ENCODE measurements around the gene PTPN1. TPM values are rescaled to one million over a fixed set of nuclear protein-coding genes. Genes with fewer than 3 reads are reported as not detected.
A peak's percentile ranks its signal among the peaks of the same experiment; 100 is the strongest.
"Not testable (repeated sequence)": the region's sequence is repeated elsewhere in the genome, so short reads cannot be mapped to it uniquely, and the experiment has no call there.

PTPN1 gene
- total and polyA plus RNA-seq, 8 donors: 10.8 to 26.8 (median 16.8) TPM

DNA sequence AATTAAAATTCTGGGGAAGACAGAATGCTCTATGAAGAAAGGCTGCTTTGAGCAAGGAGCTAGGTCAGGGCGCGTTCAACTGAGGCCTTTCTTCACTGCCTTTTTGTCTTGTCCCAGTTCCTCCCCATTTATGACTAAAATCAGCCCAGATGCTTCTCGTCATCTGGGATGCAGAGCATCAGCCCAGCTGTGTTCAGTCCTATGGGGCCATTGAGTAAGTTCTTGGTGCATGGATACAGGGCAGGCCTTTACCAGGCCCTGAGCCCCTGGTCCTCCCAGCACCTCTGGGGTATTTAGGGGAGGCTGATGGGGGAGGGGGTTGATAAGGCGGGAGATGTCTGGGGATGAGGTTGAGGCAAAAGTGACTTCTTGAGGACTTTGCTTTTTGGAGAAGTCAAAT is 55.7 kb downstream of the PTPN1 start:
- H3K4me3 ChIP-seq: no peak overlapping the region
- TF ChIP-seq CTCF (IDR thresholded peaks at IDR 0.05) (no peak), EP300 (IDR thresholded peaks at IDR 0.05) (no peak)
- peak overlapping the region in 2 of 5 donors; percentile 25 to 49 for H3K27ac ChIP-seq
- intact Hi-C loops (cut with DNase I; ENCODE audit: low total_unique reads): no loop called here
- 82 to 97% (median 92%) methylated on average over 4 of the region's 4 CpGs for WGBS, 5 donors
- DNase-seq: no peak
- H3K36me3 ChIP-seq: peaks cover 12 to 80% (median 73%) of the 10 kb centered on the region in 4 donors
- no peaks in the 10 kb centered on the region for H3K27me3 ChIP-seq
- H3K4me1 ChIP-seq: peaks cover 9 to 65% (median 33%) of the 10 kb centered on the region in 4 donors
- no peaks in the 10 kb centered on the region for H3K9me3 ChIP-seq

- H3K9me3 ChIP-seq: no peaks in the 10 kb centered on the region
- TF ChIP-seq POLR2A (IDR thresholded peaks at IDR 0.05) (no peak), EP300 (IDR thresholded peaks at IDR 0.05) (no peak), POLR2AphosphoS5 (IDR thresholded peaks at IDR 0.05) (no peak), CTCF (IDR thresholded peaks at IDR 0.05) (no peak)
- intact Hi-C loops (cut with DNase I; ENCODE audit: low total_unique reads): no loop called here
- no peak for DNase-seq
- no peak overlapping the region for H3K27ac ChIP-seq
- WGBS, 5 donors: 93 to 95% (median 94%) methylated on average over 18 of the region's 18 CpGs
- peaks cover 12 to 65% (median 56%) of the 10 kb centered on the region in 4 donors for H3K36me3 ChIP-seq
- H3K4me3 ChIP-seq: no peak overlapping the region
- H3K4me1 ChIP-seq: peaks cover 4 to 65% (median 31%) of the 10 kb centered on the region in 4 donors
- H3K27me3 ChIP-seq: no peaks in the 10 kb centered on the region
Measured at GRCh38 chr20:50567860-50568548, 57.8 kb downstream of the PTPN1 start.

GRCh38 chr20:50568549-50568942 is 58.4 kb downstream of the PTPN1 start:
- no peak overlapping the region for H3K4me3 ChIP-seq
- 67 to 86% (median 76%) methylated on average over 11 of the region's 11 CpGs for WGBS, 5 donors
- no peaks in the 10 kb centered on the region for H3K9me3 ChIP-seq
- H3K36me3 ChIP-seq: peaks cover 12 to 63% (median 52%) of the 10 kb centered on the region in 4 donors
- TF ChIP-seq POLR2AphosphoS5 (IDR thresholded peaks at IDR 0.05): no peak
- no peak for TF ChIP-seq EP300 (IDR thresholded peaks at IDR 0.05)
- TF ChIP-seq POLR2A (IDR thresholded peaks at IDR 0.05): no peak
- TF ChIP-seq CTCF (IDR thresholded peaks at IDR 0.05): no peak
- H3K4me1 ChIP-seq: peaks cover 4 to 65% (median 33%) of the 10 kb centered on the region in 4 donors
- DNase-seq: no peak
- intact Hi-C loops (cut with DNase I; ENCODE audit: low total_unique reads): no loop called here
- H3K27ac ChIP-seq: no peak overlapping the region
- H3K27me3 ChIP-seq: no peaks in the 10 kb centered on the region

- peaks cover 4 to 57% (median 30%) of the 10 kb centered on the region in 4 donors for H3K4me1 ChIP-seq
- H3K27me3 ChIP-seq; H3K4me3 ChIP-seq; H3K27ac ChIP-seq; intact Hi-C loops (cut with DNase I; ENCODE audit: low total_unique reads); H3K9me3 ChIP-seq; DNase-seq: not testable (repeated sequence)
- peaks cover 14 to 68% (median 59%) of the 10 kb centered on the region in 4 donors for H3K36me3 ChIP-seq
- WGBS, 5 donors: 90 to 98% (median 95%) methylated on average over 7 of the region's 7 CpGs
Measured at GRCh38 chr20:50569487-50569863, 59.3 kb downstream of the PTPN1 start.

Measured in stomach (tissue), 9 donors.